Heart left ventricle (tissue), 16 donors: ENCODE data around the gene GTF2IRD2. TPM values are rescaled to one million over a fixed set of nuclear protein-coding genes. Genes with fewer than 3 reads are reported as not detected.
"Not testable (repeated sequence)": the region's sequence is repeated elsewhere in the genome, so short reads cannot be mapped to it uniquely, and the experiment has no call there.

Experiments
- ATAC-seq, 4 donors: fragments of 200-7000 bp; cut with Tn5 transposase; one replicate each; pipeline ENCODE4 v1.9.1; 2020 to 2022; ENCODE audit warnings: moderate library complexity in 4 of 4, mild to moderate bottlenecking in 3 of 4, moderate number of reproducible peaks in 1 of 4
- DNase-seq, 5 donors: peaks; one replicate each; pipeline ENCODE4 v3.0.0-alpha.2; 2020
- H3K27ac ChIP-seq, 12 donors: fragments of 200-600 bp; sonication (generic) in 4 of 12; one replicate each; pipeline versions ENCODE4 v1.5.0 to v1.8.0; 2016 to 2022; ENCODE audit warnings: mild to moderate bottlenecking in 2 of 12
- H3K27me3 ChIP-seq, 9 donors: fragments of 200-600 bp; sonication (generic) in 2 of 9; one replicate each; pipeline versions ENCODE4 v1.5.1 to v1.8.0; 2016 to 2022; ENCODE audit warnings: mild to moderate bottlenecking in 3 of 9
- H3K36me3 ChIP-seq, 9 donors: fragments of 200-600 bp; sonication (generic) in 2 of 9; one replicate each; pipeline versions ENCODE4 v1.5.0 to v1.8.0; 2018 to 2022; ENCODE audit warnings: mild to moderate bottlenecking in 2 of 9
- H3K4me1 ChIP-seq, 12 donors: fragments of 200-600 bp; sonication (generic) in 4 of 12; one replicate each; pipeline versions ENCODE4 v1.5.0 to v1.8.0; 2016 to 2022; ENCODE audit warnings: mild to moderate bottlenecking in 3 of 12
- H3K4me3 ChIP-seq, 12 donors: fragments of 200-600 bp; sonication (generic) in 4 of 12; one replicate each; pipeline versions ENCODE4 v1.5.0 to v1.8.0; 2017 to 2022; ENCODE audit warnings: mild to moderate bottlenecking in 9 of 12, moderate library complexity in 4 of 12
- H3K9me3 ChIP-seq, 12 donors: fragments of 200-600 bp; sonication (generic) in 4 of 12; one replicate each; pipeline versions ENCODE4 v1.5.0 to v1.8.0; 2016 to 2022; ENCODE audit warnings: mild to moderate bottlenecking in 1 of 12
- WGBS, 4 donors: extraction: QIAGEN DNeasy Blood & Tissue Kit in 2 of 4; methylation state at CpG; one replicate each; pipeline versions ENCODE4 v1.1.5 to v1.1.7; 2013 to 2018; 5-methylcytosine and 5-hydroxymethylcytosine counted together
- intact Hi-C, 10 donors: fragments of 100-400 bp; cut with DNase I; formaldehyde crosslinking; loops; one replicate each; pipeline versions ENCODE4 v1.11.1 to v1.14.2; 2022
- polyA plus RNA-seq, 2 donors: library from polyadenylated mRNA; stranded (reverse); fragments of 200-250 nt; gene quantifications; one replicate each; pipeline ENCODE4 v1.2.3, GENCODE V29; 2013
- total RNA-seq, 9 donors: library from RNA; depleted of rRNA in 2 of 9; stranded (reverse); fragments of >200 nt in 2 of 9; fragmentation: NEBNext Ultra II Directional in 3 of 9; extraction: Animal tissue kit (Norgen Biotek cat#: 25700) in 3 of 9; gene quantifications; one replicate each; pipeline versions ENCODE4 v1.1.0 to v1.2.4, GENCODE V29; 2016 to 2023
- donor health status: ischemic (EF 13 %, LVEDD 7.1; RV severe dilation, severe dysfunction).
- donor health status: healthy with polysubstance abuse.
- donor health status: DM: no; HTN: yes; CAD: no.
- donor health status: DM: no; HTN: no; CAD: no.
- donor health status: ischemic (EF 25% LVEDD 6.9; RV normal size, moderate dysfunction).
- donor health status: ischemic (EF 25% LVEDD 5.7; RV mildly dilated, moderate dysfunction).
- donor health status: healthy.
- donor health status: DM: yes; HTN: yes; CAD: no.
- donor health status: ischemic (EF 35%, LVEDD 5.7; RV mildly dilated, moderate dysfunction).
- donor health status: nonischemic (EF 11% LVEDD 7.7; RV severe dilation, severe dysfunction).
- donor health status: DM: yes; HTN: yes; CAD: no.
- donor health status: PGD.
- donor health status: ischemic (EF 29% LVEDD 5.4; RV normal size, mild dysfunction).
- donor health status: nonischemic (EF 23%, LVEDD 6.1; RV moderate dilation, normal function).

The GTF2IRD2 gene
- total and polyA plus RNA-seq, 11 donors: 4.9 to 22.6 (median 14.1) TPM

DNA sequence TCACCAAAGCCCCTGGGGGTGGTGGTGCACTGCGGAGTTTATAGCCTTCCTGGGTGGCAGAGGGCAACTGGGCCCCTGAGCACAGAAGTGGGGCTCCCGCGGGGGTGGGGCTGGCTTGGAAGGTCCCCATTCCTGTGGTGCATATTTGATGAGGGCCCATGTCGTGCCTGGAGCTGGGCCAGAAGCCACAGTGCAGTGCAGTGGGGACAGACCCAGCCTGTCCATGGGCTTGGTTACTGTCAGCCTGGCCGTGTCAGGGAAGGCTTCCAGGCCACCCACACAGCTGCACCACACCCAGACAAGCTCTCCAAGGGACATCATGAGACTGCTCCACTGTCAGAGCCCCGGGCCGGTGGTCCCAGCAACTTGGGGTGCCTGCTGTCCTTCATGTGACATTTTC lies 84.9 kb downstream of the GTF2IRD2 start:
- H3K4me3 ChIP-seq, H3K27me3 ChIP-seq, intact Hi-C loops, DNase-seq, H3K27ac ChIP-seq, H3K9me3 ChIP-seq, H3K4me1 ChIP-seq, H3K36me3 ChIP-seq: not testable (repeated sequence)
- WGBS, 4 donors: 80% methylated on average over 1 of the region's 7 CpGs; no CpG with 5 or more reads in 3 of the 4 donors
- peak; percentile 22 to 52 (median 40) for ATAC-seq

DNA sequence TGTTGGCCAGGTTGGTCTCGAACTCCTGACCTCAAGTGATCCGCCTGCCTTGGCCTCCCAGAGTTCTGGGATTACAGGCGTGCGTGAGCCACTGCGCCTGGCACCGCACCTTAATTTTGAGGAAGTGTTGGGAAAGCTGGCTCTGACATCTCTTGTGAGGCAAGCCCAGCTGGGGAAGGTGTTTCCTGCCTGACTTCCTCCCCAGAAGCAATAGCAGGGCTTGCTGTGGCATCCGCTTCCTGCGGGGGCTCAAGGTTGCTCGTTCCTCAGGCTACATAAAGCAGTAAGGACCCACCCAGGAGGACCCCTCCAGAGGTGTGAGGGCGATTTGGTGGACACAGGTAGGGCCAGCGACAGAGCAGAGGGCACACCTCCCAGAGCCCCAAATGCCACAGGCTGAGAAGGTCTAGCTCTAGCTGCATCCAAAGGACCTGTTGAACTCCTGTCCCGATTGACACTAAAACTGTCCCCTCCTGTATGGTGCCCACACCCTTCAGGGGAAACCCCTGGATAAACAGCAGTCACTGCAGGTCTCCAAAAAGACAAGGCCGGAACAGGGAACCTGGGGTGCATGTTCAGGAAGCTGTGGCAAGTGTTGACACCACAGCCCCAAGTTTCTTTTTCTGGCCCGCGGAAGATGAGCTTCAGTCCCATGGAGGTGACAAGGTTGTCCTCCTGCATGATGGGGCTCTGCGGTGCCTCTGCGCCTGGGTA lies 86.0 kb downstream of the GTF2IRD2 start:
- no CpG with 5 or more reads among the region's 17 CpGs for WGBS, 4 donors
- intact Hi-C loops, H3K27ac ChIP-seq, H3K4me1 ChIP-seq, H3K9me3 ChIP-seq, H3K27me3 ChIP-seq, DNase-seq, H3K36me3 ChIP-seq, H3K4me3 ChIP-seq: not testable (repeated sequence)
- ATAC-seq: peak; percentile 38 to 80 (median 56)

DNA sequence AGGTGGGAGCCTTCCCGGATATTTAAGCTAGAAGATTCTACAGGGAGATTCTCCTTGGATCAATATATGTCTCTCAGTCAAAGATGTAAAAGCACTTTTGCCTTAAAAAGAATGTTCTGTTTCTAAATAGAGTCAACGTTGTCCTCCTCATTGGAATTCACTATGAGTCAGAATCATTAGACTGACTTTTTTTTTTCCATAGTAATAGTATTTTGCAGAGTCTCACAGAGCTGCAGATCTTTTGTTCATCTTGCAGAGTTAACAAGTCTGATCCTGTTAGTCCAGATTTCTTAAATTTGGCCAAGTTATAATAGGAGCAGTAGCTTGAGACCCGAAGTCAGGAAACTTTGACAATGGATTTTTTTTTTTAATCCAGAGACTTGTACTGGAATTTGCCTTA lies 92.4 kb downstream of the GTF2IRD2 start:
- ATAC-seq, H3K27me3 ChIP-seq, intact Hi-C loops, H3K36me3 ChIP-seq, DNase-seq, H3K4me1 ChIP-seq, H3K27ac ChIP-seq, H3K9me3 ChIP-seq, H3K4me3 ChIP-seq: not testable (repeated sequence)
- no CpG with 5 or more reads among the region's 3 CpGs for WGBS, 4 donors

DNA sequence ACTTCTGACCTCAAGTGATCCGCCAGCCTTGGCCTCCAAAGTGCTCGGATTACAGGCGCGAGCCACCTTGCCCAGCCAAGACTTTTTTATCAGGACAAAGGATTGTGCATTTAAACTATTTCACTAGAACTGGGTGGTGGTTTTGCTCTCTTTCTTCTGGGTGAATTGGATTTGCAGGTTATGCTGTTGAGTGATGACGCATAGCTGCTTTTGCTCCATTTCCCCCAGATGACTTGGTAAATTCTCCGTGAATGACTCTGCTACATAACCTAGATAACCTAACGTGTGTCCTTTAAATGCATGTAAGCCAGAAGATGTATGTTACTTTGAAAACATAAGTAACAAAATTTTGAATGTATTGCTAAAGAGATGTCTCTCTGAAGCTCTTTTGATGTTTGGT lies 93.1 kb downstream of the GTF2IRD2 start:
- H3K4me3 ChIP-seq, H3K27ac ChIP-seq, DNase-seq, H3K36me3 ChIP-seq, intact Hi-C loops, H3K4me1 ChIP-seq, H3K9me3 ChIP-seq, H3K27me3 ChIP-seq, ATAC-seq: not testable (repeated sequence)
- no CpG with 5 or more reads among the region's 7 CpGs for WGBS, 4 donors

DNA sequence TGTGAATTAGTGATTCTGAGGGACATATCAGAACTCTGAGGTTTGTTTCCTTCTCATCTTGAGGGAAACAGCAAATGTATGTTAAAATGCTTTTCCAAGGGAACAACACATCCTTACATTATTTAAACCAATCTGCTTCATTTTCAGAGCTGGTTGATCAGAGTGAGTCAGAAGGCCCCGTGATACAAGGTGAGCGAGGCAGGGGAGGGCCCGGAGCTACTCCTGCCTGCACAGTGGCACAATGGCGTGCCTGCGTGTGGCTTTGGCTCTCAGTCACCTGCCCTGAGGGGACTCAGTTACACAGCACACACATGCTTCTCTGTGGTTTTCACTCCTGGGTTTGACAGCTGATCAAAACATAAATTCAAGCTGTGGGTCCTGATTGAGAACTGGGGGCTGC lies 94.7 kb downstream of the GTF2IRD2 start:
- intact Hi-C loops, H3K27ac ChIP-seq, H3K36me3 ChIP-seq, DNase-seq, ATAC-seq, H3K27me3 ChIP-seq, H3K4me1 ChIP-seq, H3K4me3 ChIP-seq, H3K9me3 ChIP-seq: not testable (repeated sequence)
- no CpG with 5 or more reads among the region's 5 CpGs for WGBS, 4 donors

DNA sequence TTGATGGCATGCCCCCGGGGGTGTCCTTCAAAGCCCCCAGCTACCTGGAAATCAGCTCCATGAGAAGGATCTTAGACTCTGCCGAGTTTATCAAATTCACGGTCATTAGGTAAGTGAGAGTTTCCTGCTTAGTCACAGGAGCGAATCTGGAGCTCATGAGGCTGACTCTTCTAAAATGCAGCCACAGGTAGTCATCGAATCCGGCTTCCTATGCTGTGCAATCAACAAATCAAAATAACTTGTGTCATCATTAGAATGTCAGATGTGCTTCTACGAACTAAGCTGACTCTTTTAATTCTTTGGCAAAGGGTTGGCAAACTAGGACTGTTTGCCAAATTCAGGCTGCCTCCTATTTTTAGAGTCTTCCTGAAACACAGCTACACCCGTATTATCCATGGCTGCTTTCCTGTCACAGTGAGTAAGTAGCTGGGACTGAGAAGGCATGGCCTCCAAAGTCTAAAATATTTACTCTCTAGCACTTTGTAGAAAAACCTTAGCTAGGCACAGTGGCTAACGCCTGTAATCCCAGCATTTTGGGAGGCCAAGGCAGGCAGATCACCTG lies 97.4 kb downstream of the GTF2IRD2 start:
- H3K27me3 ChIP-seq, H3K4me3 ChIP-seq, intact Hi-C loops, H3K9me3 ChIP-seq, DNase-seq, H3K27ac ChIP-seq, H3K36me3 ChIP-seq, H3K4me1 ChIP-seq: not testable (repeated sequence)
- no CpG with 5 or more reads among the region's 9 CpGs for WGBS, 4 donors
- peak; percentile 83 to 94 (median 90) for ATAC-seq

Other genes starting within 250 kb of the GTF2IRD2 start
- 100 to 1,000 TPM in 7 of 9 donors, 10 to 100 TPM in 2; 76.7 to 135 (median 118) TPM for gene GTF2I, start 193.9 kb downstream of the GTF2IRD2 start, total RNA-seq
- 10 to 100 TPM; 28.8 to 38.7 TPM for gene GTF2I, start 193.9 kb downstream of the GTF2IRD2 start, polyA plus RNA-seq
- 10 to 100 TPM in 2 of 9 donors, 1 to 10 TPM in 6, under 1 TPM in 1; 0.76 to 23.5 (median 2.1) TPM for gene NCF1, start 77.6 kb downstream of the GTF2IRD2 start, total RNA-seq
- 1 to 10 TPM in 1 of 2 donors, under 1 TPM in 1; 0.99 to 1.0 TPM for gene NCF1, start 77.6 kb downstream of the GTF2IRD2 start, polyA plus RNA-seq
- gene CASTOR2, start 113.1 kb upstream of the GTF2IRD2 start, total RNA-seq: 100 to 1,000 TPM in 1 of 9 donors, 10 to 100 TPM in 8; 19.2 to 180 (median 29.1) TPM
- gene CASTOR2, start 113.1 kb upstream of the GTF2IRD2 start, polyA plus RNA-seq: 10 to 100 TPM in 1 of 2 donors, 1 to 10 TPM in 1; 9.6 to 11.1 TPM
- gene RCC1L, start 222.2 kb upstream of the GTF2IRD2 start, total RNA-seq: 10 to 100 TPM; 36.5 to 54.1 (median 47.9) TPM
- 10 to 100 TPM; 41.0 to 43.7 TPM for gene RCC1L, start 222.2 kb upstream of the GTF2IRD2 start, polyA plus RNA-seq
- 10 to 100 TPM; 22.5 to 65.9 (median 36.7) TPM for gene GTF2IRD2B, start 241.0 kb upstream of the GTF2IRD2 start, total RNA-seq
- 10 to 100 TPM; 11.0 to 19.5 TPM for gene GTF2IRD2B, start 241.0 kb upstream of the GTF2IRD2 start, polyA plus RNA-seq